ENCODE data around the gene CHRM2.

CHRM2 gene

GRCh38 chr7:137036768-137037167 is 168.3 kb downstream of the CHRM2 start:
- no peak for DNase-seq

- DNase-seq = no peak
These were observed 170.3 kb downstream of the CHRM2 start for GRCh38 chr7:137038706-137039105.

- no peak for DNase-seq
These were observed 172.3 kb downstream of the CHRM2 start for GRCh38 chr7:137040745-137041144.

- no peak for DNase-seq
These were observed 177.1 kb downstream of the CHRM2 start for GRCh38 chr7:137045573-137045972.

DNA sequence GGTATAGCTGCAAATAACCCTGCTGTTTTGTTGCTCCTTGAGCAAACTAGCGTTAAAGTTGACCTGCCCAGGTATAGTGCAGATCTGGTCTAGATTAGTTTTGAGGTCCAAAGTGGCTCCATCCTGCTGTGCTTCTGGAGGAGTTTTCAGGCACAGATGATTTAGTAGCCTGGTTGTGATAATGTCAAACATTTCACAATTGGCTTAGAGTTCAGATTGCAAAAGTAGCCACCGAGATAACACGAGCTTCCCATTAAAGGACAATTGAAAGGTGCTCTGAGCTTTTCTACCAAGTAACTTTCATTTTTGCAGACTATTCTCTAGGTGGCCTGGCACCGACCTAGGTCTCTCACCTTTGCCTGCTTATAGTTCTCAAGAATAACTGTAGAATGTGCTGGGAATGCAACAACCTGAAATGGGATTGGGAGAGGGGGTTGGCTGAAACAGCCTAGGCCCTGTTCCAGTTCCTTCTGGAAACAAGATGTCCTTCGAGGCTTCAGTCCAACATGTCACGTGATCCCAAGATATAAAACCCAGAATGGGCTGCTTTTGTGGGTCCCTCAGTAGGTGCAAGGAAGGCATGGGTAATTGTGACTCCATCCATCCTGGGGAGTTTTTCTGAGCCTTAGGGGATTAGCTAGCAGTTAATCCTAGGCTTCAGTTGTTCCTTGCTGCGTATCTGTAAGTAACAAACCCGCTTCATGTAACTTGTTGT is 201.0 kb downstream of the CHRM2 start:
- no peak for DNase-seq
